HG03378 (cell line): ENCODE data around the gene PRPH.
"Not testable (repeated sequence)": the region's sequence is repeated elsewhere in the genome, so short reads cannot be mapped to it uniquely, and the experiment has no call there.

Source experiments
- ATAC-seq: cut with Tn5 transposase; IDR thresholded peaks from one replicate; pipeline ENCODE4 v1.9.1; 2021; ENCODE audit warnings: mild to moderate bottlenecking, moderate library complexity; ENCODE audit not compliant: unreplicated experiment

Gene PRPH

GRCh38 chr12:49297695-49298060 is 2.7 kb downstream of the PRPH start:
- no peak for ATAC-seq

- no peak for ATAC-seq
Observed at GRCh38 chr12:49298160-49298559, 3.2 kb downstream of the PRPH start.

- ATAC-seq, result no peak
Observed at GRCh38 chr12:49301760-49302159, 6.8 kb downstream of the PRPH start.

DNA sequence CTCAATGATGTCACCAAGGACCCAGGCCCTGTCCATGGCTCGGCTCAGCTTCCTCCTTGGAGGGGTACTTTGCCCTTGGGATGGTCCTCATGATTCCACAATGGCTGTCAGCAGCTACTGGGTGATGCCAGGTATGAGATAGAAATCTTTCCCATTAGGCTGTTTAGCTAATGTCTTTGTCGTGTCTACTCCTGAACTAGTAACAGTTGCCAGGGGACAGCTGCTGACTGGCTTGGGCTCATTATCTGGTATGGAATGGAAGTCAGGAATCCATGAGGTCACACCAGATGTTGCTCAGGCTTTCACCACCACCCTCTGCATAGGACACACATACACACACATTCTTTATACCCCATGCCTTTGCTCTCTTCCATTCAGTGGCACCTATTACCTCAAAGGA is 9.2 kb downstream of the PRPH start:
- no peak for ATAC-seq

- no peak for ATAC-seq
Observed at GRCh38 chr12:49305762-49306510, 11.0 kb downstream of the PRPH start.

DNA sequence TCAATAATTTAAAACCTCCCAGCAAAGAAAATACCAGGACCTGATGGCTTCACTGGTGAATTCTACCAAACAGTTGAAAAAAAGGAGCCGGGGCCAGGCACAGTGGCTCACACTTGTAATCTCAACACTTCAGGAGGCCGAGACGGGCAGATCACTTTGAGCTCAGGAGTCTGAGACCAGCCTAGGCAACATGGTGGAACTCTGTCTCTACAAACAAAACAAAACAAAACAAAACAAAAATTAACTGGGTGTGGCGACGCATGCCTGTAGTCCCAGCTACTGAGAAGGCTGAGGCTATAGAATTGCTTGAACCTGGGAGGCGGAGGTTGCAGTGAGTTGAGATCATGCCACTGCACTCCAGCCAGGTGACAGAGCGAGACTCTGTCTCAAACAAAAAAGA is 14.4 kb downstream of the PRPH start:
- ATAC-seq, result no peak

DNA sequence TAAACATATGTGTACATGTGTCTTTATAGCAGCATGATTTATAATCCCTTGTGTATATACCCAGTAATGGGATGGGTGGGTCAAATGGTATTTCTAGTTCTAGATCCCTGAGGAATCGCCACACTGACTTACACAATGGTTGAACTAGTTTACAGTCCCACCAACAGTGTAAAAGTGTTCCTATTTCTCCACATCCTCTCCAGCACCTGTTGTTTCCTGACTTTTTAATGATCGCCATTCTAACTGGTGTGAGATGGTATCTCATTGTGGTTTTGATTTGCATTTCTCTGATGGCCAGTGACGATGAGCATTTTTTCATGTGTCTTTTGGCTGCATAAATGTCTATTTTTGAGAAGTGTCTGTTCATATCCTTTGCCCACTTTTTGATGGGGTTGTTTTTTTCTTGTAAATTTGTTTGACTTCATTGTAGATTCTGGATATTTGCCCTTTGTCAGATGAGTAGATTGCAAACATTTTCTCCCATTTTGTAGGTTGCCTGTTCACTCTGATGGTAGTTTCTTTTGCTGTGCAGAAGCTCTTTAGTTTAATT is 15.6 kb downstream of the PRPH start:
- not testable (repeated sequence) for ATAC-seq

DNA sequence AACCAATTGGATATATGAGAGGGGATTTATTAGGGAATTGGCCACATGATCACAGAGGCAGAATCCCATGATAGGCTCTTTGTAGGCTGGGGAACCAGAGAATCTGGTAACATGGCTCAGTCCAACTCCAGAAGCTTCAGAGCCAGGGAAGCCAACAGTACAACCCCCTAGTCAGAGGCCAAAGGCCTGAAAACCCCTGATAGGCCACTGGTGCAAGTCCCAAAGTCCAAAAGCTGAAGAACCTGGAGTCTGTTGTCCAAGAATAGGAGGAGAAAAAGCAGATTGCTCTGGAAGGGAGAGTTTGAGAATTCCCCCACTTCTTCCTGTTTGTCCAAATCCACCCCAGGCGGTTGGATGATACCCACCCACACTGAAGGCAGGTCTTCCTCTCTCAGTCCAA is 19.9 kb downstream of the PRPH start:
- ATAC-seq, result no peak

DNA sequence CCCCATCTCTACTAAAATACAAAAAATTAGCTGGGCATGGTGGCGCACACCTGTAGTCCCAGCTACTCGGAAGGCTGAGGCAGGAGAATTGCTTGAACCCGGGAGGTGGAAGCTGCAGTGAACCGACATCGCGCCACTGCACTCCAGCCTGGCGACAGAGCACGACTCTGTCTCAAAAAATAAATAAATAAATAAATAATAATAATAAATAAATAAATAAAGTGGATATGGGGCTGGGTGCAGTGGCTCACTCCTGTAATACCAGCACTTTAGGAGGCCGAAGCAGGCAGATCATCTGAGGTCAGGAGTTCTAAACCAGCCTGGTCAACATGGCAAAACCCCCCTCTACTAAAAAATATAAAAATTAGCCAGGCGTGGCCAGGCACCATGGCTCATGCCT is 22.2 kb downstream of the PRPH start:
- ATAC-seq, result not testable (repeated sequence)

DNA sequence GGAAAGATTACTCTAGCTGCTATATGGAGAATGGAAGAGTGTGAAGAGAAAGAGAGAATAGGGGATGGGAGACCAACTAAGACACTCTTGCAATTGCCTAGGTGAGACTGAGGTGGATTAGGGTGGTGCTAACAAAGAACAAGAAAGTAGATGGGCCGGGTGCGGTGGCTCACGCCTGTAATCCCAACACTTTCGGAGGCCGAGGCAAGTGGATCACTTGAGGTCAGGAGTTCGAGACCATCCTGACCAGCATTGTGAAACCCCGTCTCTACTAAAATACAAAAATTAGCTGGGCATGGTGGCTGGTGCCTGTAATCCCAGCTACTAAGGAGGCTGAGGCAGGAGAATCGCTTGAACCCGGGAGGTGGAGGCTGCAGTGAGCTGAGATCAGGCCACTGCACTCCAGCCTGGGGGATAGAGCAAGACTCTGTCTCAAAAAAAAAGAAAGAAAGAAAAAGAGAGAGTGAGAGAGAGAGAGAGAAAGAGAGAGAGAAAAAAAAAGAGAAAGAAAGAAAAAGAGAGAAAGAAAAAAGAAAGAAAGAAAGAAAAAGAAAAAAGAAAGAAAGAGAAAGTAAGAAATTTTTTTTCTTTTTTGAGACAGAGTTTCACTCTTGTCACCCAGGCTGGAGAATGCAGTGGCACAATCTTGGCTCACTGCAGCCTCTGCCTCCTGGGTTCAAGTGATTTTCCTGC is 25.6 kb downstream of the PRPH start:
- ATAC-seq, result not testable (repeated sequence)

DNA sequence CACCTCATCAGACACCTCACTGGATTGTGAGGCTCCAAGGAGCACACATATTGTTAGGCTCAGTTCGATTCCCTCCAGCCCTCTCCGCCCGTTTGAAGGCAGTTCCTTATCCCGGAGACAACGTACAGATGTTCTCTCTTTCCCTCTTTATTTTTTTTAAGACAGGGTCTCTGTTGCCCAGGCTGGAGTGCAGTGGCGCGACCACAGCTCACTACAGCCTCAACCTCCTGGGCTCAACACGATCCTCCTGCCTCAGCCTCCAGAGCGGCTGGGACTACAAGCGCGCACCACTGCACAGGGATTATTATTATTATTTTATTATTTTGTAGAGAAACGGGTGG is 27.4 kb downstream of the PRPH start:
- ATAC-seq, result no peak

DNA sequence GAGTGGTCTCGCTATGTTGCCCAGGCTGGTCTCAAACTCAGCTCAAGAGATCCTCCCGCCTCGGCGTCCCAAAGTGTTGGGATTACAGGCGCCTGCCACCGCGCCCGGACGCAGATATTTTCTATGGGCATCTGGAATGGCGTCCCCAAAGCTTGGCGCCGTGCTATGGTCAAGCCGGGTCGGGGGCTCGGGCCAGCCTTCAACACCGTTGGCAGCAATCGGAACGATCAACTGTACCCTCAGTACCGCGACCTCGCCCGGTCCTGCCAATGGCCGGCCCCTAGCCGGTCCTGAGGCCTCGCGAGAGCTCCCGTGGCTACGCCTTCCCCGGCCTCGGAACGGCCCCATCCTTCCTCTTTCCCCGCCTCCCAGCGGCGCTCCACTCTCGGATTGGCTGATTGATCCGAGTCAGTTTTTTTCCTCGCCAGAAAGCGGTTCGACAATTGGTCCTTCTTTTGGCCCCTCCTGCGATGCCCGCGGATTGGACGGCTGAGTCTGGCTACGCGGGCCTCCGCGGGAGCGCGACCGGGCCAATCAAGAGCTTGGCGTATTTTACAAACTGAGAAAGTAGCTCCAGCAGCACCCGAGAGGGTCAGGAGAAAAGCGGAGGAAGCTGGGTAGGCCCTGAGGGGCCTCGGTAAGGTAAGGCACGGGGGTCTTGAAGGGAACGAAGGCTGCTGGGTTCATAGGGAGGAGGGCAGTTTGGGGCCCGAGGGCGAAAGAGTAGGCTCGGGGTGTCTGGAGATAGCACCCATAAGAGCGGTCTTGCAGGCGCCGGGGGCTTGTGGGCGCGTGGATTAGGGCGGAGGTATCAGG is 28.0 kb downstream of the PRPH start, which contains the start of gene TROAP:
Gene TROAP (plus strand): TSS at position 548 of the 816 bp plus-strand sequence. CDS start 354 bp downstream, outside the sequence.
- peak; percentile 94 for ATAC-seq

DNA sequence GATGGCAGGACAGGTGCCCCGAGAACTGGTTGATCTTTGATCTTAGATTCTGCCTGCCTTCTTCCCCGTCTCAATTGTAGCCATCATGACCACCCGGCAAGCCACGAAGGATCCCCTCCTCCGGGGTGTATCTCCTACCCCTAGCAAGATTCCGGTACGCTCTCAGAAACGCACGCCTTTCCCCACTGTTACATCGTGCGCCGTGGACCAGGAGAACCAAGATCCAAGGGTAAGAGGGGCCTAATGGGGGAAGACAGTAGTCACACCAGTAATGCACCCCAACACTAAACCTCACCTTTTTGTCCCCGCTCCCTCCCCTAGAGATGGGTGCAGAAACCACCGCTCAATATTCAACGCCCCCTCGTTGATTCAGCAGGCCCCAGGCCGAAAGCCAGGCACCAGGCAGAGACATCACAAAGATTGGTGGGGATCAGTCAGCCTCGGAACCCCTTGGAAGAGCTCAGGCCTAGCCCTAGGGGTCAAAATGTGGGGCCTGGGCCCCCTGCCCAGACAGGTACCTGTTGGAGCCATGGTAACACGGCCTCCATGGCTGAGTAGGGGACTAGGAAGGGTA is 28.7 kb downstream of the PRPH start:
- no peak for ATAC-seq

DNA sequence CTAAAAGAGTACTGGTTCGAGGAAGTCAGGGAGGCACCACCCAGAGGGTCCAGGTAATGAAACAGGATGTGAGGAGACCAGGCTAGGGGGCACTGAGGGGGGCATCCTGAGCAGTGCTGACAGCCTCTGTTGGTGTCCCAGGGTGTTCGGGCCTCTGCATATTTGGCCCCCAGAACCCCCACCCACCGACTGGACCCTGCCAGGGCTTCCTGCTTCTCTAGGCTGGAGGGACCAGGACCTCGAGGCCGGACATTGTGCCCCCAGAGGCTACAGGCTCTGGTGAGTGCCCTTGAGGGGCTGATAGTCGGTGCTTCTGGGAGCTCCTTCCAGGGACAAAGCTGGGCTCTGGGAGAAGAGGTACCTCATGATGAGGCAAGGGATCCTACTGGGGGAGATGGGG is 30.7 kb downstream of the PRPH start:
- ATAC-seq, result no peak

GRCh38 chr12:49327368-49327767 is 32.4 kb downstream of the PRPH start:
- ATAC-seq, result no peak

DNA sequence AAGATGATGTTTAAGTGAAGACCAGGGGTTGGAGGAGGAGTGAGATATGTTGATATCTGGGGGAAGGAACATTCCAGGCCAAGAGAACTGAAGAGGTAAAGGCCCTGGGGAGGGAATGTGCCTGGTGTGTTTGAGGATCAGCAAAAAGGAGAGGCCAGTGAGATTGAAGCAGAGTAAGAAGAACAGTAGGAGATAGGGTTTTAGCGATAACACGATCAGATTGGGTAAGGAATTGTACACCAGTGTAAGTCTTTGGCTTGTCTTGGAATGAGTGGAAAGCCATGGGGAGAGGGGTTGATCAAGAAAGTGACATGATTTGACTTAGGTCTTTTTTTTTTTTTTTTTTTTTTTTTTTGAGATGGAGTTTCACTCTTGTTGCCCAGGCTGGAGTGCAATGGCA is 32.9 kb downstream of the PRPH start:
- ATAC-seq, result no peak

DNA sequence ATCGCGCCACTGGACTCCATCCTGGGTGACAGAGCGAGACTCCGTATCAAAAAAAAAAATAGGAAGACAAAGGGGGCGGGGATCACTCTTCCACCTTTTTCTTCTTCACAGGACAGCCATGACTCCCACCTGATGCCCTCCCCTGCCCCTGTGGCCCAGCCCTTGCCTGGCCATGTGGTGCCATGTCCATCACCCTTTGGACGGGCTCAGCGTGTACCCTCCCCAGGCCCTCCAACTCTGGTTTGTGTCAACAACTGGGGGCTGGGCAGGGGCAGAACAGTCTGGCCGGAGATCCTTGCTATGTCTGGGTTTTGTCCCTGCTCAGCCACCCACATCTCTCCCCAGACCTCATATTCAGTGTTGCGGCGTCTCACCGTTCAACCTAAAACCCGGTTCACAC is 33.9 kb downstream of the PRPH start:
- no peak for ATAC-seq

- ATAC-seq, result no peak
Observed at GRCh38 chr12:49330032-49330619, 35.2 kb downstream of the PRPH start.

DNA sequence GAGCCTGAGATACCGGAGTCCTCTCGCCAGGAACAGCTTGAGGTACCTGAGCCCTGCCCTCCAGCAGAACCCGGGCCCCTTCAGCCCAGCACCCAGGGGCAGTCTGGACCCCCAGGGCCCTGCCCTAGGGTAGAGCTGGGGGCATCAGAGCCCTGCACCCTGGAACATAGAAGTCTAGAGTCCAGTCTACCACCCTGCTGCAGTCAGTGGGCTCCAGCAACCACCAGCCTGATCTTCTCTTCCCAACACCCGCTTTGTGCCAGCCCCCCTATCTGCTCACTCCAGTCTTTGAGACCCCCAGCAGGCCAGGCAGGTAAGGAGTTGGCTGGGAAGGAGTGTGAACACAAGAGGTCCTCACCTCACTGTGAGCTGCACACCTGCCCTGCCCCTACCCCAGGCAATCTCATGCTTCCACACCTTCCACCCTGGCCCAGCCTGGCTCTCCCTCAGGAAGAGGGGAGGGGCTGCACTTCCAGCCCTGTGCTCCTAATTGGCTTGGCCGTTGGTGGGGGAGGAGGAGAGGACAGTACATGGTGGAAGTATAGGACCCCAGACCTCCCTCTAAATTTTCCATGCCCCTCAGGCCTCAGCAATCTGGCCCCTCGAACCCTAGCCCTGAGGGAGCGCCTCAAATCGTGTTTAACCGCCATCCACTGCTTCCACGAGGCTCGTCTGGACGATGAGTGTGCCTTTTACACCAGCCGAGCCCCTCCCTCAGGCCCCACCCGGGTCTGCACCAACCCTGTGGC is 35.9 kb downstream of the PRPH start:
- ATAC-seq, result no peak
